ENCODE data around the gene TRIM72.

DNA sequence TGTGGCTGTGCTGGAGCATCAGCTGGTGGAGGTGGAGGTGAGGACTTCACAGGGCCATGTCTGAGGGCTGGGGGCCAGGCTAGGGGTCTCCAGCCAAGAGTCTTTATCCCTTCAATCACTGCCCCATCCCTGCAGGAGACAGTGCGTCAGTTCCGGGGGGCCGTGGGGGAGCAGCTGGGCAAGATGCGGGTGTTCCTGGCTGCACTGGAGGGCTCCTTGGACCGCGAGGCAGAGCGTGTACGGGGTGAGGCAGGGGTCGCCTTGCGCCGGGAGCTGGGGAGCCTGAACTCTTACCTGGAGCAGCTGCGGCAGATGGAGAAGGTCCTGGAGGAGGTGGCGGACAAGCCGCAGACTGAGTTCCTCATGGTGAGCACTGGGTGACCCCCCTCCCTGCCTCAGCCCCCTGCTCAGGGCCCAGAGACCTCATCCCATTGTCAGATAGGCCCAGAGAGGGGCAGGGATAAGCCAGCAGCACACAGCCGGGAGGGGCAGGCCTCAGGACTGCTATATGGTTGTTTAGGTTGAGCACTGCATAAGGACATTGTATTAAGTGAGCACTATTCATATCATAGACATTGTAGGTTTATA, 5.3 kb downstream of the TRIM72 start:
- TF ChIP-seq, protein P1, sequence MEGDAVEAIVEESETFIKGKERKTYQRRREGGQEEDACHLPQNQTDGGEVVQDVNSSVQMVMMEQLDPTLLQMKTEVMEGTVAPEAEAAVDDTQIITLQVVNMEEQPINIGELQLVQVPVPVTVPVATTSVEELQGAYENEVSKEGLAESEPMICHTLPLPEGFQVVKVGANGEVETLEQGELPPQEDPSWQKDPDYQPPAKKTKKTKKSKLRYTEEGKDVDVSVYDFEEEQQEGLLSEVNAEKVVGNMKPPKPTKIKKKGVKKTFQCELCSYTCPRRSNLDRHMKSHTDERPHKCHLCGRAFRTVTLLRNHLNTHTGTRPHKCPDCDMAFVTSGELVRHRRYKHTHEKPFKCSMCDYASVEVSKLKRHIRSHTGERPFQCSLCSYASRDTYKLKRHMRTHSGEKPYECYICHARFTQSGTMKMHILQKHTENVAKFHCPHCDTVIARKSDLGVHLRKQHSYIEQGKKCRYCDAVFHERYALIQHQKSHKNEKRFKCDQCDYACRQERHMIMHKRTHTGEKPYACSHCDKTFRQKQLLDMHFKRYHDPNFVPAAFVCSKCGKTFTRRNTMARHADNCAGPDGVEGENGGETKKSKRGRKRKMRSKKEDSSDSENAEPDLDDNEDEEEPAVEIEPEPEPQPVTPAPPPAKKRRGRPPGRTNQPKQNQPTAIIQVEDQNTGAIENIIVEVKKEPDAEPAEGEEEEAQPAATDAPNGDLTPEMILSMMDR (optimal IDR thresholded peaks at IDR 0.05 in 1 of 3, IDR thresholded peaks at IDR 0.05 in 1 of 3, conservative IDR thresholded peaks at IDR 0.05 in 1 of 3; ENCODE audit: extremely low read depth in 1 of 3, insufficient read depth in 2 of 3, low read length in 3 of 3) = no peak
- TF ChIP-seq EZH2 (IDR thresholded peaks at IDR 0.05; ENCODE audit: low read length) = no peak
